Stimulated activated naive CD4-positive, alpha-beta T cell treated with Interleukin-2 at 50 U/mL for 16 hours (primary cell): ENCODE results near the gene TMED9.
A peak's percentile ranks its signal among the peaks of the same experiment; 100 is the strongest.
"Not testable (repeated sequence)": the region's sequence is repeated elsewhere in the genome, so short reads cannot be mapped to it uniquely, and the experiment has no call there.

Source experiments
- DNase-seq: peaks from one replicate; lab custom pipeline; 2025; lab: John Stamatoyannopoulos, UW

The TMED9 gene

GRCh38 chr5:177606071-177607051 is 14.4 kb downstream of the TMED9 start:
- DNase-seq = no peak

- no peak for DNase-seq
These were observed 15.1 kb downstream of the TMED9 start for GRCh38 chr5:177607115-177607451.

GRCh38 chr5:177607452-177608192 is 15.6 kb downstream of the TMED9 start:
- DNase-seq = peak; percentile 49

- DNase-seq = no peak
These were observed 16.5 kb downstream of the TMED9 start for GRCh38 chr5:177608243-177609075.

- DNase-seq = no peak
These were observed 17.4 kb downstream of the TMED9 start for GRCh38 chr5:177609076-177610059.

GRCh38 chr5:177610131-177610769 is 18.2 kb downstream of the TMED9 start:
- DNase-seq = no peak

GRCh38 chr5:177610770-177611445 is 18.9 kb downstream of the TMED9 start:
- DNase-seq = no peak

GRCh38 chr5:177611446-177612214 is 19.6 kb downstream of the TMED9 start:
- no peak for DNase-seq

GRCh38 chr5:177612215-177612673 is 20.2 kb downstream of the TMED9 start:
- no peak for DNase-seq

- DNase-seq = no peak
These were observed 28.6 kb downstream of the TMED9 start for GRCh38 chr5:177620560-177620959.

- not testable (repeated sequence) for DNase-seq
These were observed 32.2 kb downstream of the TMED9 start for GRCh38 chr5:177624172-177624571.

- DNase-seq = not testable (repeated sequence)
These were observed 38.2 kb downstream of the TMED9 start for GRCh38 chr5:177630186-177630585.

- DNase-seq = not testable (repeated sequence)
These were observed 42.9 kb downstream of the TMED9 start for GRCh38 chr5:177634912-177635311.

- DNase-seq = not testable (repeated sequence)
These were observed 53.5 kb downstream of the TMED9 start for GRCh38 chr5:177645462-177645861.
